K562 (cell line): ENCODE results near the gene KLRC3.

Experiments used
- CBFB ChIP-seq: sonication (generic); formaldehyde crosslinking; IDR thresholded peaks from 2 replicates; pipeline ENCODE4 v1.4.0; 2020; ENCODE audit warnings: mild to moderate bottlenecking, missing genetic modification reagents
- CBX8 ChIP-seq: fragments of 200-600 bp; sonication (generic); IDR thresholded peaks from 2 replicates; pipeline ENCODE4 v1.6.1; 2012; ENCODE audit warnings: borderline replicate concordance, mixed run types, low read depth, mild to moderate bottlenecking, moderate library complexity, mixed read lengths, low read length, control low read depth, inconsistent platforms; ENCODE audit not compliant: poor library complexity, severe bottlenecking; ENCODE audit errors: extremely low read depth
- EP300 ChIP-seq: IDR thresholded peaks from 2 replicates; pipeline ENCODE4 v1.6.1; 2012; ENCODE audit warnings: low read length, improper control_type of control experiment
- HNRNPH1 ChIP-seq: fragments of 200-400 bp; formaldehyde crosslinking; optimal IDR thresholded peaks from 2 replicates; pipeline ENCODE3; 2017; ENCODE audit warnings: low read depth, mild to moderate bottlenecking, low read length, moderate library complexity
- KAT2B ChIP-seq: IDR thresholded peaks from one replicate; pipeline ENCODE4 v1.6.1; 2012; ENCODE audit warnings: low read depth, mild to moderate bottlenecking, control low read depth, inconsistent platforms, low read length, moderate library complexity
- MAX ChIP-seq: sonication (generic); formaldehyde crosslinking; IDR thresholded peaks from 2 replicates; pipeline ENCODE4 v1.9.0; 2022; ENCODE audit warnings: mild to moderate bottlenecking, missing genetic modification reagents
- TRIM24 ChIP-seq, 2 experiments: fragments of 450-650 bp; IDR thresholded peaks; 2 replicates each; pipeline ENCODE4 v1.6.1; 2016
- ZBTB11 ChIP-seq, 3 experiments: fragments of 200-800 bp in 1 of 3; fragments of 250-450 bp in 1 of 3; fragments of 450-650 bp in 1 of 3; sonication (Bioruptor Pico) in 1 of 3; sonication (Bioruptor generic) in 1 of 3; formaldehyde crosslinking in 1 of 3; IDR thresholded peaks; 2 replicates each; pipeline versions ENCODE4 v1.6.1 to v1.8.0; 2016 to 2022; ENCODE audit warnings: mild to moderate bottlenecking in 2 of 3, missing genetic modification characterization in 2 of 3, missing compliant biosample characterization in 1 of 3, moderate library complexity in 1 of 3

GRCh38 chr12:10388624-10389413 is 31.6 kb downstream of the KLRC3 start:
- no peak for TF ChIP-seq TRIM24 (IDR thresholded peaks at IDR 0.05)
- no peak for TF ChIP-seq CBX8
- no peak for TF ChIP-seq HNRNPH1
- TF ChIP-seq KAT2B = no peak
- no peak for TF ChIP-seq MAX (CRISPR knock-in tag)
- no peak for TF ChIP-seq ZBTB11 (CRISPR knock-in tag; IDR thresholded peaks at IDR 0.05)
- TF ChIP-seq CBFB = no peak
- no peak for TF ChIP-seq EP300
